ENCODE data around the gene NABP2. TPM values are rescaled to one million over a fixed set of nuclear protein-coding genes. Genes with fewer than 3 reads are reported as not detected.
"Not testable (repeated sequence)": the region's sequence is repeated elsewhere in the genome, so short reads cannot be mapped to it uniquely, and the experiment has no call there.

Gene NABP2
- total RNA-seq, 1 experiment from 2014 or later = 57.1 TPM

DNA sequence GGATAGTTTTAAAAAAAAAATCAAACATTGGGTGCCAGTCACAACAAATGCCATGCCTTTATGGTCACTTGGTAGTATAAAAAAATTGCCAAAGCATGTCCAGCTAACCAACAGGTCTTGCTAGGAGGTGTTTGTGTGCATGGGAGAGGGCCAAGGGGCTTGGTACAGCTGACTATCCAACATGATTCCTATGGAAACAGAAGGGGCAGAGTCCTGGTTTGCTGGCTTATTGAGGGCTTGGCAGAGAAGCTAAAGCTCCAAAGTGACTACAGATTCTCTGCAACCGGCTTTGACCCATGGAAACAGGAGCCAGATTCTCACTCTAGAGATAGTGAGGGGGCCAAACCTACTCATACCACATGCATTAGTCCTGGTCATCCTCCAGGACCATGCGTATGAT is 48.3 kb downstream of the NABP2 start:
- DNase-seq (ENCODE audit: low spot score) = not testable (repeated sequence)

GRCh38 chr12:56274299-56274698 is 50.2 kb downstream of the NABP2 start:
- DNase-seq (ENCODE audit: low spot score) = no peak

- no peak for DNase-seq (ENCODE audit: low spot score)
Observed at GRCh38 chr12:56278905-56279304, 54.8 kb downstream of the NABP2 start.

Other genes with a start within 250 kb of the NABP2 start
- 18.1 and 21.8 TPM in 2 replicates for gene SUOX, start 227.1 kb upstream of the NABP2 start, total RNA-seq (2014; rRNA removed; shearing (Covaris generic))
- 1.1 and 1.9 TPM in 2 replicates for gene IKZF4, start 203.3 kb upstream of the NABP2 start, total RNA-seq (2014; rRNA removed; shearing (Covaris generic))
- gene RPS26, start 182.4 kb upstream of the NABP2 start, total RNA-seq (2014; rRNA removed; shearing (Covaris generic)) = 171 and 219 TPM in 2 replicates
- 136 and 141 TPM in 2 replicates for gene ERBB3, start 144.2 kb upstream of the NABP2 start, total RNA-seq (2014; rRNA removed; shearing (Covaris generic))
- gene PA2G4, start 119.8 kb upstream of the NABP2 start, total RNA-seq (2014; rRNA removed; shearing (Covaris generic)) = 247 and 323 TPM in 2 replicates
- 3,623 and 3,873 TPM in 2 replicates for gene RPL41, start 107.7 kb upstream of the NABP2 start, total RNA-seq (2014; rRNA removed; shearing (Covaris generic))
- 3.9 and 4.1 TPM in 2 replicates for gene ZC3H10, start 106.1 kb upstream of the NABP2 start, total RNA-seq (2014; rRNA removed; shearing (Covaris generic))
- gene ESYT1, start 96.1 kb upstream of the NABP2 start, total RNA-seq (2014; rRNA removed; shearing (Covaris generic)) = 81.1 and 103 TPM in 2 replicates
- gene MYL6B, start 71.8 kb upstream of the NABP2 start, total RNA-seq (2014; rRNA removed; shearing (Covaris generic)) = 45.6 TPM in 2 replicates
- 918 and 956 TPM in 2 replicates for gene MYL6, start 66.0 kb upstream of the NABP2 start, total RNA-seq (2014; rRNA removed; shearing (Covaris generic))
- 15.5 and 20.2 TPM in 2 replicates for gene SMARCC2, start 34.9 kb upstream of the NABP2 start, total RNA-seq (2014; rRNA removed; shearing (Covaris generic))
- gene RNF41, start 2.4 kb upstream of the NABP2 start, total RNA-seq (2014; rRNA removed; shearing (Covaris generic)) = 94.3 and 103 TPM in 2 replicates
- 8.6 and 10.7 TPM in 2 replicates for gene SLC39A5, start 5.7 kb downstream of the NABP2 start, total RNA-seq (2014; rRNA removed; shearing (Covaris generic))
- 8.1 and 13.4 TPM in 2 replicates for gene ANKRD52, start 34.0 kb downstream of the NABP2 start, total RNA-seq (2014; rRNA removed; shearing (Covaris generic))
- gene COQ10A, start 42.6 kb downstream of the NABP2 start, total RNA-seq (2014; rRNA removed; shearing (Covaris generic)) = 8.6 and 20.8 TPM in 2 replicates
- 139 and 154 TPM in 2 replicates for gene CS, start 76.0 kb downstream of the NABP2 start, total RNA-seq (2014; rRNA removed; shearing (Covaris generic))
- 129 and 152 TPM in 2 replicates for gene CNPY2, start 91.6 kb downstream of the NABP2 start, total RNA-seq (2014; rRNA removed; shearing (Covaris generic))
- gene PAN2, start 109.7 kb downstream of the NABP2 start, total RNA-seq (2014; rRNA removed; shearing (Covaris generic)) = 28.8 and 30.9 TPM in 2 replicates
- gene IL23A, start 114.5 kb downstream of the NABP2 start, total RNA-seq (2014; rRNA removed; shearing (Covaris generic)) = 0.08 and 0.36 TPM in 2 replicates
- gene STAT2, start 135.8 kb downstream of the NABP2 start, total RNA-seq (2014; rRNA removed; shearing (Covaris generic)) = 23.4 and 30.6 TPM in 2 replicates
- not detected in 2 replicates for gene APOF, start 138.5 kb downstream of the NABP2 start, total RNA-seq (2014; rRNA removed; shearing (Covaris generic))
- 19.7 and 21.8 TPM in 2 replicates for gene TIMELESS, start 225.1 kb downstream of the NABP2 start, total RNA-seq (2014; rRNA removed; shearing (Covaris generic))
- 0.15 and 0.26 TPM in 2 replicates for gene MIP, start 230.3 kb downstream of the NABP2 start, total RNA-seq (2014; rRNA removed; shearing (Covaris generic))
- gene SPRYD4, start 244.2 kb downstream of the NABP2 start, total RNA-seq (2014; rRNA removed; shearing (Covaris generic)) = 4.4 and 4.5 TPM in 2 replicates